8988T (cell line): Measurements from ENCODE around the gene LRRTM4.
"Not testable (repeated sequence)": the region's sequence is repeated elsewhere in the genome, so short reads cannot be mapped to it uniquely, and the experiment has no call there.

Source experiments
- DNase-seq: peaks from one replicate; pipeline ENCODE4 v3.0.0; 2011

LRRTM4 gene

GRCh38 chr2:76829374-76830234 is 692.6 kb downstream of the LRRTM4 start:
- no peak for DNase-seq

- no peak for DNase-seq
Observed at GRCh38 chr2:76826691-76827090, 695.5 kb downstream of the LRRTM4 start.

GRCh38 chr2:76825140-76825970 is 696.8 kb downstream of the LRRTM4 start:
- no peak for DNase-seq

- DNase-seq: no peak
Observed at GRCh38 chr2:76821731-76822130, 700.4 kb downstream of the LRRTM4 start.

- DNase-seq: no peak
Observed at GRCh38 chr2:76813084-76813483, 709.1 kb downstream of the LRRTM4 start.

GRCh38 chr2:76812156-76812555 is 710.0 kb downstream of the LRRTM4 start:
- DNase-seq: no peak

GRCh38 chr2:76809136-76809535 is 713.0 kb downstream of the LRRTM4 start:
- no peak for DNase-seq

DNA sequence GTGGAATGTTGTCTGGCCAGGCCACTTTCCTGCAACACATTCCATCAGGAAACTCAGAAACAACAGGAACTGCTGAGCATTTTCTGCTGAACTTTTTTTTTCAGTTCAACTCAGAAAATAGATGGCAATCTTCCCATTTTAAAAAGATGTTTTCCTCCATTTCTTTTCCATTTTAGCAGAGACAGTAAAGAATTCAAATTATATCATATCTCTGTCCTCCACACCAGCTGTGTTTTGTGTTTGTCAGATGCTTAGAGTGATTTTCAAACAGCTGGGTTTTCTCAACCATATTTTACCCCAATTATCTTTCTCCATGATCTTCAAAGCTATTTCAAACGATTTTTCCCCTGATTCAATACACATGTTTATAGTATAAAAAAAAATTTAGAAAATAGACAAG is 713.4 kb downstream of the LRRTM4 start:
- DNase-seq: no peak

DNA sequence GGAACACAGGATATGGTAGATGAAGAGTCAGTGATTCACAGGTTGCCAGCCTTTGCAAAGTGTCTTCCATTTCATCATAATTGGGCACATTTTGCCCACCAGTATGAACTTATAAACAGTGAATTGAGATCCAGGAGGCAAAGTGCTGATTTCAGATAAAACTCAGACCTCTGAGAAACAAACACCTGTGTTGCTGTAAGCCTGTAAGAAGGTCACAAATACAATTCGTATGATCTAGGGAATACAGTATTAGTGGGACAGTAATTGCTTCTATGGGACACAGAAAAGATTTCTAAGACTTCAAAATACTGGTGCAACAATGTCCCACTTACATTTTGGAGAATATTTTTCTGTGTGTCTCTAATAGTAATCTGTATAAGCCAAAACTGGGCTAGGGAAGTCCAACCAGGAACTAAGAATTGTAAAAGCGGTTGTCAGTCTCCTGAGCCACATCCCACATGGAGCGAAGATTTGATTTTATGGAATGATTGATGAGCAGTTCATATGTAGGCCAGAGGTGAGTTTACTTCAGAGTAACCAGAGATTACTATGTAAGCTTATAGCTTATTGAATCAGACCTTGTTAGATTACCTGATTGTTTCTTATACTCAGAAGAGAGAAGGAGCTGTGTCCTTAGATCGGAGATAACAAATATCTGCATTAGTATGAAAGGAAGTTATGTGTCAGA is 728.4 kb downstream of the LRRTM4 start:
- DNase-seq: no peak

GRCh38 chr2:76781313-76781712 is 740.9 kb downstream of the LRRTM4 start:
- not testable (repeated sequence) for DNase-seq

DNA sequence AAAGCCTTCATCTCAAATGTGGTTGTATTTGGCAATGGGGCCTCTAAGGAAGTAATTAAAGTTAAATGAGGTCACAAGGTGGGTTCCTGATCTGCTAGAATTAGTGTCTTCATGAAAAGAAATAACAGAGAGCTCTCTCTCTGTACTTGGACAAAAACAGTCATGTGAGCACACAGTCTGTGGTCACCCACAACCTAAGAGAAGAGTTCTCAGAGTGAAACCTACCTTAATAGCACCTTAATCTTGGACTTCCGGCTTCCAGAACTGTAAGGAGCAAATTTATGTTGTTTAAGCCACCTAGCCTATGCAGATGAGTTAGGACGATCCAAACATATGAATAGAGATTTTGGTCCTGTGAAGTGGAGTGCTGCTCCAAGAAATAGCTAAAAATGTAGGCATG is 758.9 kb downstream of the LRRTM4 start:
- DNase-seq: no peak

DNA sequence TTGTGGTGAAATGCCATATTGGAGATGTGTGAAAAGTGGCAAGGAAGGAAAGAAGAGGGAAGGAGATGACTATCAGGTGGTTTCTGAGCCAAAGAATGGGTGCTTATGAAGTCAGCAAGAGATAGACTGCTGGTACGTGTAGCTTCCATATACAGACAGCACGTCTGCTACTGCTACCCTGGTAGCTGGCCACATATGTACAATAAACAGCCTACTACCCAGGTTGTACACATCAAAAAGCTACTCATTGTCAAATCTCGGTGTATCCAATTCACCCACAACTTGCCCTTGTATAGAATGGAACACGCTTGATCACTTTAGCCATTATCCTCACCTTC is 761.8 kb downstream of the LRRTM4 start:
- no peak for DNase-seq

DNA sequence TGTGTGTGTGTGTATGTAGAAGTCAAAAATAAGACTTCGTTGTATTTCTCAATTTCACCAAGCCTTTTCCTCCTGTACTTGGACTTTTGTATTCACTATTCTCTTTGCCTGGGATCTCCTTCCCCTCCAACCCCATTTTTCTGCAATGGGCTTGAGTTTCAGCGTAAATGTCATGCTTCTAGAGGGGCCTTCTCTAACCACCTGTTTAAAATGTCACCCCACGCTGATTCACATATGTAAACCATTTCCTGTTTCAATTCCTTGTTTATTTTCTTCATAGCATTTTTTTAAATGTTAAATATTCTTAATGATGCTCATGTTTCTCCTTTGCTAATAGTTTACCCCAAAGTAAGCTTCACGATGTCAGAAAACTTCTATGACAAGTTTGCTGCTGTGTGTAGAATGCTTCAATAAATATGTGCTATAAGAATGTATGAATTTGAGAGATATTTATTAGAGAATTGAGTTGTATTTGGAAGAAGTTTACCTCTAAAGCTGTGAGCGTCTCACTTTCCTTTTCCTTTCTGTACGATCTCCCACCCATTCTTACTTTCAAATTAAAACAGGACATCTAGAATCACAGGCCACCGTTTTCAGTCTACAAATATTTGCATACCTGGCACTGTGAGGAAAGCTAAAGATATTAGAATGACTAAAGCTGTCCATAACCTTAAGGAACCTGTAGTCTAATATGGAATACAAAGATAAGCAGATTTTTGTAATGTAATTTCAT is 762.4 kb downstream of the LRRTM4 start:
- no peak for DNase-seq

DNA sequence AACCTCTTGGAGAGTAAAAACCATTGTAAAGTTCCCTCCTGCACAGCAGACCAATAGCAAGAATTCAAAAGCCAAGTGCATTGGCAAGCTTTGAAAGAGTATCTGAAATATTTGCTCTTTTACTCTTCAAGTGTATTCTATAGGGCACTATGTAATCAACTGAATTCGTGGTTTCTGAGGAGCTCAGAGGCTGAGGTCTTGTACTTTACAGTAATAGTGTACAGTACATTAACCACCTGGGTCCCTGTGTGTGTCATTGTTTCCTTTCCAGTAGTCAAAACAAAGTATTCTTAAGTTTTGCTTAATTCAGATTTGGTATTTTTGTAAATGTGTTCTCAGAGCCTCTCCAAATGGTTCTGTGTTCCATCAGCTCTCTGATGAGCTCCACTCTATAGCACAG is 769.7 kb downstream of the LRRTM4 start:
- no peak for DNase-seq

DNA sequence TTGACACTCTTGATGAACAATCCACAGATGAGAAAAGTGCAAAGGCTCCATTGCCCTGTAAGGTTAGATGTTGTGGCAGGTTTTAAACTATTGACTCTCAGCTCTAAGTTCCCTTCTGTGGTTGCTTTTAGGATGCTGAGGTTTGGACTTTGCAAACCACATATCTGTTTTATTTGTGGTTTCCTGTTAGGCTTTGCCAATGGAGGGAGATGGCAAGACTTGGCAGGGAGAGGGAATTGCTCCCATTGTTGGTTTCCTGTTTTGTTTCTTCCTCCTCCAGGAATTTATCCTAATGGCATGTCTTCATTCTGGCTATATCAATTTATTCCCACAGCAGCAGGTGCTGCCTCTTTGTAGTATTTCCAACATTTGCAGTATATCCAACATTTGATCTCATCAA is 772.3 kb downstream of the LRRTM4 start:
- no peak for DNase-seq

- DNase-seq: no peak
Observed at GRCh38 chr2:76748581-76749296, 773.4 kb downstream of the LRRTM4 start.

- no peak for DNase-seq
Observed at GRCh38 chr2:76745605-76746004, 776.6 kb downstream of the LRRTM4 start.

DNA sequence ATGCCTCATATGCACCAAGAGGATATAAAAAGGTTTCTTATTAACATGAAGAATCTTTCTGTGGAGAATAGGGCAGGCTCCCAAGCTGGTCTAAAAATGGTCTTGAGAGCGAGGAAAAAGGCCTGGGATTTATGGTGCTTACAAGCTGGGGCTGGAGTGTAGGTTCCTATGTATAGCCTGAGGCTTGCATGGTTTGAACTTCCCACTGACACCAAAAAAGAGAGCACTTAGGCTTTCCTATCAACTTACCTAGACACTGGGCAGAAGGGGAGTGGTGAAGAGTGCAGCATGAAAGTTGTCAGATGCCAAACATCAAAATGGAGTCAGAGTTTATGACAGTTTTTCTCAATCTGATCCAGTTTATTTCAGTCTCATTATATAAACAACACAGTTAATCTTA is 784.6 kb downstream of the LRRTM4 start:
- no peak for DNase-seq

- DNase-seq: no peak
Observed at GRCh38 chr2:76733736-76734135, 788.4 kb downstream of the LRRTM4 start.

DNA sequence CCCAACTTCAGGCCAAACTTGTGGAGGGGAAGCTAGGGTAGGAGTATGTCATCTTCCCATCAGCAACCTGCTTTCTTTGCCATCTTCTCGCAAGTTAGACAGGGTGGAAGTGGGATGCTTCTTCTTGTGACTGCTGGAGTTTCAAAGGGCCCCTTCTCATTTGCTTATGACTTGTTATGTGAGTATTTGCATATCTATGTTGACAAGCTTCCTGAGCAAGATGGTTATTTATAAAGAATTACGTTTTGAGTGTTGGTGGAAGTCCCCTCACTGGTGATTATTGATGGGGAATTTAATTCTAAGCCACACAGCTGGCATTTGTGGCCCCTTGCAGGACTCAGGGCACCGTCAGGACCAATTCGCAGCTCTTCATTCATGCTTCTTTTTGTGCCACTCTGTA is 791.0 kb downstream of the LRRTM4 start:
- DNase-seq: no peak

- no peak for DNase-seq
Observed at GRCh38 chr2:76730021-76730420, 792.2 kb downstream of the LRRTM4 start.

DNA sequence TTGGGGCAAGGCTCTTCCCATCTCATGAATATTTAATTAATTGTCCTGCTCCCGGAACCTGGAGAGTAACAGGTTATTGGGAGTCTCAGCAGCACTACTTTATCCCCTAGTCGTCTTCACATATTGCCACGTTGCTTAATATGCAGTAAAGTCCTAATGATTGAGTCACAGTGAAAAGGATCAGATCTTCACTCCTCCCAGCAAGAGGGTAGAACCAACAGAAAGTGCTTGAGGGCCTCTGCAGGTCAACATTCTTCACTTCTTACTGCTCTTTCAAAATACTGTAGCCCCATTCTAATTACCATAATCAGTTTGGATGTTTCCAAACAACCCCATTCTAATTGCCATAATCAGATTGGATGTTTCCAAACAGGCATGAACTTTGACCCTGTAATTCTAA is 801.0 kb downstream of the LRRTM4 start:
- DNase-seq: no peak
